Right cardiac atrium (tissue), 5 donors: ENCODE data around the gene EEFSEC. TPM values are rescaled to one million over a fixed set of nuclear protein-coding genes. Genes with fewer than 3 reads are reported as not detected.

Experiments
- ATAC-seq, 2 donors: fragments of 200-7000 bp; cut with Tn5 transposase; one replicate each; pipeline versions ENCODE4 v1.8.0 to v1.9.1; 2020; ENCODE audit warnings: moderate library complexity in 2 of 2, mild to moderate bottlenecking in 1 of 2
- DNase-seq, 3 donors: peaks; one replicate each; pipeline ENCODE4 v3.0.0-alpha.2; 2020
- H3K27ac ChIP-seq: one replicate; pipeline ENCODE4 v1.5.1; 2013; ENCODE audit warnings: mild to moderate bottlenecking, low read length, control low read depth, moderate library complexity
- H3K27me3 ChIP-seq: one replicate; pipeline ENCODE4 v1.6.1; 2013; ENCODE audit not compliant: control insufficient read depth, insufficient read depth
- H3K4me1 ChIP-seq: one replicate; pipeline ENCODE4 v1.6.1; 2013; ENCODE audit warnings: low read length; ENCODE audit not compliant: control insufficient read depth, insufficient read depth
- H3K4me3 ChIP-seq: one replicate; pipeline ENCODE4 v1.5.1; 2013; ENCODE audit warnings: low read length, control low read depth
- H3K9me3 ChIP-seq: one replicate; pipeline ENCODE4 v1.6.1; 2013; ENCODE audit warnings: low read length; ENCODE audit not compliant: control insufficient read depth
- WGBS: extraction: QIAGEN DNeasy Blood & Tissue Kit; methylation state at CpG from one replicate; pipeline ENCODE4 v1.1.7; 2013; 5-methylcytosine and 5-hydroxymethylcytosine counted together
- intact Hi-C, 4 donors: fragments of 100-400 bp; cut with DNase I; formaldehyde crosslinking; loops; one replicate each; pipeline versions ENCODE4 v1.11.0 to v1.14.0; 2022 to 2023
- polyA plus RNA-seq: library from polyadenylated mRNA; stranded (reverse); fragments of 200-250 nt; gene quantifications from one replicate; pipeline ENCODE4 v1.2.3, GENCODE V29; 2013
- total RNA-seq, 4 donors: library from RNA; stranded (reverse); fragmentation: NEBNext Ultra II Directional; extraction: Animal tissue kit (Norgen Biotek cat#: 25700); gene quantifications; one replicate each; pipeline ENCODE4 v1.2.1, GENCODE V29; 2021
- donor health status: healthy with polysubstance abuse.
- donor health status: DM: no; HTN: yes; CAD: no.
- donor health status: DM: no; HTN: no; CAD: no.
- donor health status: DM: no; HTN: yes; CAD: no; lungs with severe emphysema.
- donor health status: DM: yes; HTN: yes; CAD: no.

Gene EEFSEC
- total and polyA plus RNA-seq, 5 donors = 14.7 to 17.6 (median 15.6) TPM

- 92% methylated on average over 6 of the region's 6 CpGs for WGBS
- DNase-seq (no peak), ATAC-seq (no peak)
- Histone ChIP-seq H3K9me3 (no peaks in the 10 kb centered on the region), H3K4me1 (peaks cover 2% of the 10 kb centered on the region), H3K4me3 (no peak overlapping the region), H3K27ac (no peak overlapping the region), H3K27me3 (no peaks in the 10 kb centered on the region)
- intact Hi-C loops = loop anchor here in 2 of 4 donors (10.0 kb wide), 2 partner anchors 145 to 235 kb away; no protein-coding TSS in a partner anchor
Measured at GRCh38 chr3:128319741-128320141, 166.5 kb downstream of the EEFSEC start.

- no peak overlapping the region for H3K4me3 ChIP-seq
- H3K9me3 ChIP-seq = no peaks in the 10 kb centered on the region
- no peaks in the 10 kb centered on the region for H3K27me3 ChIP-seq
- intact Hi-C loops = loop anchor here in 1 of 4 donors (10.0 kb wide), 1 partner anchor 146 kb away; no protein-coding TSS in a partner anchor
- no peak overlapping the region for H3K27ac ChIP-seq
- 87% methylated on average over 8 of the region's 8 CpGs for WGBS
- ATAC-seq = no peak
- peaks cover 2% of the 10 kb centered on the region for H3K4me1 ChIP-seq
- no peak for DNase-seq
Measured at GRCh38 chr3:128320551-128321340, 167.5 kb downstream of the EEFSEC start.

- intact Hi-C loops = loop anchor here in 1 of 4 donors (10.0 kb wide), 1 partner anchor 147 kb away; no protein-coding TSS in a partner anchor
- DNase-seq = no peak
- no peak overlapping the region for H3K27ac ChIP-seq
Measured at GRCh38 chr3:128321418-128321817, 168.1 kb downstream of the EEFSEC start.

GRCh38 chr3:128322030-128323022 is 169.0 kb downstream of the EEFSEC start:
- intact Hi-C loops = loop anchor here in 1 of 4 donors (10.0 kb wide), 1 partner anchor 148 kb away; no protein-coding TSS in a partner anchor
- ATAC-seq = peak; percentile 34 to 42
- DNase-seq = peak; percentile 53 to 87 (median 84)

More at GRCh38 chr3:128321418-128321817, 168.1 kb downstream of the EEFSEC start:
- Histone ChIP-seq H3K4me1 (peaks cover 2% of the 10 kb centered on the region), H3K4me3 (no peak overlapping the region), H3K27me3 (no peaks in the 10 kb centered on the region), H3K9me3 (no peaks in the 10 kb centered on the region)
- 98% methylated on average over 4 of the region's 4 CpGs for WGBS
- ATAC-seq = peak in 1 of 2 donors; percentile 7

GRCh38 chr3:128323206-128324081 is 170.2 kb downstream of the EEFSEC start:
- 87% methylated on average over 17 of the region's 17 CpGs for WGBS
- DNase-seq (no peak), ATAC-seq (no peak)
- Histone ChIP-seq H3K4me1 (no peaks in the 10 kb centered on the region), H3K27me3 (no peaks in the 10 kb centered on the region), H3K4me3 (no peak overlapping the region), H3K9me3 (no peaks in the 10 kb centered on the region), H3K27ac (no peak overlapping the region)
- intact Hi-C loops = loop anchor here in 1 of 4 donors (10.0 kb wide), 1 partner anchor 149 kb away; no protein-coding TSS in a partner anchor

More at GRCh38 chr3:128322030-128323022, 169.0 kb downstream of the EEFSEC start:
- H3K4me3 ChIP-seq = no peak overlapping the region
- no peak overlapping the region for H3K27ac ChIP-seq
- H3K27me3 ChIP-seq = no peaks in the 10 kb centered on the region
- 82% methylated on average over 14 of the region's 14 CpGs for WGBS
- H3K9me3 ChIP-seq = no peaks in the 10 kb centered on the region
- H3K4me1 ChIP-seq = peaks cover under 1% of the 10 kb centered on the region

- no peaks in the 10 kb centered on the region for H3K4me1 ChIP-seq
- H3K9me3 ChIP-seq = no peaks in the 10 kb centered on the region
- no peak overlapping the region for H3K4me3 ChIP-seq
- ATAC-seq = no peak
- WGBS = 89% methylated on average over 8 of the region's 8 CpGs
- no peak overlapping the region for H3K27ac ChIP-seq
- no peaks in the 10 kb centered on the region for H3K27me3 ChIP-seq
- DNase-seq = no peak
- intact Hi-C loops = loop anchor here in 1 of 4 donors (10.0 kb wide), 1 partner anchor 150 kb away; no protein-coding TSS in a partner anchor
Measured at GRCh38 chr3:128324911-128325592, 171.8 kb downstream of the EEFSEC start.

- H3K27me3 ChIP-seq = no peaks in the 10 kb centered on the region
- ATAC-seq (no peak), DNase-seq (no peak)
- no peaks in the 10 kb centered on the region for H3K4me1 ChIP-seq
- WGBS = 88% methylated on average over 4 of the region's 4 CpGs
- intact Hi-C loops = loop anchor here in 1 of 4 donors (10.0 kb wide), 1 partner anchor 151 kb away; no protein-coding TSS in a partner anchor
- no peak overlapping the region for H3K27ac ChIP-seq
- H3K9me3 ChIP-seq = no peaks in the 10 kb centered on the region
- no peak overlapping the region for H3K4me3 ChIP-seq
Measured at GRCh38 chr3:128326051-128326823, 173.0 kb downstream of the EEFSEC start.

- intact Hi-C loops = loop anchor here in 1 of 4 donors (10.0 kb wide), 1 partner anchor 153 kb away; no protein-coding TSS in a partner anchor
- Histone ChIP-seq H3K27me3 (no peaks in the 10 kb centered on the region), H3K4me3 (no peak overlapping the region), H3K9me3 (no peaks in the 10 kb centered on the region), H3K4me1 (no peaks in the 10 kb centered on the region), H3K27ac (no peak overlapping the region)
- no peak for DNase-seq
- 83% methylated on average over 6 of the region's 6 CpGs for WGBS
- no peak for ATAC-seq
Measured at GRCh38 chr3:128327606-128328031, 174.3 kb downstream of the EEFSEC start.
